ENCODE measurements around the gene OXLD1. TPM values are rescaled to one million over a fixed set of nuclear protein-coding genes. Genes with fewer than 3 reads are reported as not detected.

OXLD1 gene
- total and polyA plus RNA-seq, 4 donors = 8.9 to 77.7 (median 48.2) TPM

- peaks cover 0 to 10% (median 9%) of the 10 kb centered on the region in 3 donors for H3K27me3 ChIP-seq (ENCODE audit: control insufficient read depth in 3 of 3, insufficient read depth in 3 of 3, low read length in 2 of 3)
- H3K27ac ChIP-seq (ENCODE audit: low read depth in 1 of 2, low read length in 1 of 2) = no peak overlapping the region
- no peaks in the 10 kb centered on the region for H3K9me3 ChIP-seq (ENCODE audit: control insufficient read depth in 4 of 4, insufficient read depth in 3 of 4, low read length in 3 of 4)
- ATAC-seq (ENCODE audit: insufficient read depth, low FRiP score) (no peak), DNase-seq (no peak)
- H3K36me3 ChIP-seq (ENCODE audit: control insufficient read depth in 4 of 4, insufficient read depth in 4 of 4, low read length in 4 of 4) = peaks cover 0 to 2% (median 0%) of the 10 kb centered on the region in 4 donors
- H3K4me3 ChIP-seq = no peak overlapping the region
- H3K4me1 ChIP-seq (ENCODE audit: control insufficient read depth in 5 of 5, insufficient read depth in 5 of 5, low read length in 5 of 5) = peaks cover 0 to 32% (median 8%) of the 10 kb centered on the region in 5 donors
- TF ChIP-seq, protein P1, sequence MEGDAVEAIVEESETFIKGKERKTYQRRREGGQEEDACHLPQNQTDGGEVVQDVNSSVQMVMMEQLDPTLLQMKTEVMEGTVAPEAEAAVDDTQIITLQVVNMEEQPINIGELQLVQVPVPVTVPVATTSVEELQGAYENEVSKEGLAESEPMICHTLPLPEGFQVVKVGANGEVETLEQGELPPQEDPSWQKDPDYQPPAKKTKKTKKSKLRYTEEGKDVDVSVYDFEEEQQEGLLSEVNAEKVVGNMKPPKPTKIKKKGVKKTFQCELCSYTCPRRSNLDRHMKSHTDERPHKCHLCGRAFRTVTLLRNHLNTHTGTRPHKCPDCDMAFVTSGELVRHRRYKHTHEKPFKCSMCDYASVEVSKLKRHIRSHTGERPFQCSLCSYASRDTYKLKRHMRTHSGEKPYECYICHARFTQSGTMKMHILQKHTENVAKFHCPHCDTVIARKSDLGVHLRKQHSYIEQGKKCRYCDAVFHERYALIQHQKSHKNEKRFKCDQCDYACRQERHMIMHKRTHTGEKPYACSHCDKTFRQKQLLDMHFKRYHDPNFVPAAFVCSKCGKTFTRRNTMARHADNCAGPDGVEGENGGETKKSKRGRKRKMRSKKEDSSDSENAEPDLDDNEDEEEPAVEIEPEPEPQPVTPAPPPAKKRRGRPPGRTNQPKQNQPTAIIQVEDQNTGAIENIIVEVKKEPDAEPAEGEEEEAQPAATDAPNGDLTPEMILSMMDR (IDR thresholded peaks at IDR 0.05; ENCODE audit: control extremely low read depth, extremely low read depth) = no peak
- H3K9ac ChIP-seq (ENCODE audit: insufficient read depth in 1 of 2, low read length in 2 of 2) = no peak overlapping the region
- WGBS, 2 donors = 96 to 97% methylated on average over 39 of the region's 39 CpGs
These were observed 48.2 kb upstream of the OXLD1 start for GRCh38 chr17:81714412-81715106.

GRCh38 chr17:81713556-81714411 lies 47.4 kb upstream of the OXLD1 start:
- no peak for ATAC-seq (ENCODE audit: insufficient read depth, low FRiP score)
- H3K27me3 ChIP-seq (ENCODE audit: control insufficient read depth in 3 of 3, insufficient read depth in 3 of 3, low read length in 2 of 3) = peaks cover 0 to 10% (median 9%) of the 10 kb centered on the region in 3 donors
- WGBS, 2 donors = 73 to 77% methylated on average over 36 of the region's 36 CpGs
- no peak overlapping the region for H3K9ac ChIP-seq (ENCODE audit: insufficient read depth in 1 of 2, low read length in 2 of 2)
- H3K36me3 ChIP-seq (ENCODE audit: control insufficient read depth in 4 of 4, insufficient read depth in 4 of 4, low read length in 4 of 4) = peaks cover 0 to 2% (median 0%) of the 10 kb centered on the region in 4 donors
- no peak overlapping the region for H3K27ac ChIP-seq (ENCODE audit: low read depth in 1 of 2, low read length in 1 of 2)
- DNase-seq = no peak
- no peaks in the 10 kb centered on the region for H3K9me3 ChIP-seq (ENCODE audit: control insufficient read depth in 4 of 4, insufficient read depth in 3 of 4, low read length in 3 of 4)
- H3K4me3 ChIP-seq = no peak overlapping the region
- H3K4me1 ChIP-seq (ENCODE audit: control insufficient read depth in 5 of 5, insufficient read depth in 5 of 5, low read length in 5 of 5) = peaks cover 0 to 32% (median 8%) of the 10 kb centered on the region in 5 donors
- TF ChIP-seq, protein P1 (IDR thresholded peaks at IDR 0.05; ENCODE audit: control extremely low read depth, extremely low read depth) = no peak

DNA sequence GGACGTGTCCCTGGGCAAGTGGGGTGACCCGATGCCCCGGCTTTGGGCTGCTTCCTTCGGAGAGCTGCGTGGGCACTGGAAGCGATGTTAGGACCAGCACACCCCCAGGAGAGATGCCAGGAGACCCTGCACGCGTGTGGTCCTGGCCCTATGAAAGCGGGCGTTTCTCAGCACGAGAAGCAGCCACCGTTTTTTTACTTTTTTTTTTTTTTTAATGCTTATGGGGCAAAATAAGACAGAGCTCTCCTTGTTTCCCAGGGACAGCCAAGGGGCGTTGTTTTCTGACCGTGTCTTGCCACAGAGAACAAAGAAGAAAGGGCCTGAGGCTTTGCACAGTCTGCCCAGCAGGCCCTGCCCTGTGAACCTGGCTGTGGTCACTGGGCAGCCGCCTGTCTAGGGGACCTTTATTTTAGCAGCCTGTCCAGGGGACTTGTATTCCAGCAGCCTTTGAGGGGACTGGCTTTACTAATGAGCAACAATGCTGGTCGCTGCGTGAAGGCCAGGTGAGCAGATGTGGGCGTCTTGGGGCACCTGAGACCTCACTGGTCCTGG lies 46.7 kb upstream of the OXLD1 start:
- H3K36me3 ChIP-seq (ENCODE audit: control insufficient read depth in 4 of 4, insufficient read depth in 4 of 4, low read length in 4 of 4) = peaks cover 0 to 2% (median 0%) of the 10 kb centered on the region in 4 donors
- 43 to 63% methylated on average over 18 of the region's 18 CpGs for WGBS, 2 donors
- H3K9me3 ChIP-seq (ENCODE audit: control insufficient read depth in 4 of 4, insufficient read depth in 3 of 4, low read length in 3 of 4) = no peaks in the 10 kb centered on the region
- TF ChIP-seq, protein P1 (IDR thresholded peaks at IDR 0.05; ENCODE audit: control extremely low read depth, extremely low read depth) = no peak
- no peak overlapping the region for H3K27ac ChIP-seq (ENCODE audit: low read depth in 1 of 2, low read length in 1 of 2)
- peaks cover 0 to 32% (median 8%) of the 10 kb centered on the region in 5 donors for H3K4me1 ChIP-seq (ENCODE audit: control insufficient read depth in 5 of 5, insufficient read depth in 5 of 5, low read length in 5 of 5)
- no peak for ATAC-seq (ENCODE audit: insufficient read depth, low FRiP score)
- peak overlapping the region in 1 of 2 donors; percentile 32 for H3K9ac ChIP-seq (ENCODE audit: insufficient read depth in 1 of 2, low read length in 2 of 2)
- H3K27me3 ChIP-seq (ENCODE audit: control insufficient read depth in 3 of 3, insufficient read depth in 3 of 3, low read length in 2 of 3) = peaks cover 0 to 10% (median 9%) of the 10 kb centered on the region in 3 donors
- H3K4me3 ChIP-seq = no peak overlapping the region
- DNase-seq = no peak

Measured in lung (tissue), 12 donors.